OCI-LY3 (cell line): ENCODE results near the gene HBE1.
"Not testable (repeated sequence)": the region's sequence is repeated elsewhere in the genome, so short reads cannot be mapped to it uniquely, and the experiment has no call there.

Source experiments
- H2AFZ ChIP-seq: fragments of 200-600, 300-600 bp; shearing (Covaris generic); 2 replicates; pipeline ENCODE4 v1.6.0; 2014; ENCODE audit warnings: antibody characterized with exemption, low read depth, low read length
- H3K27ac ChIP-seq: fragments of 200-600, 300-600 bp; sonication (generic); 2 replicates; pipeline ENCODE4 v1.5.1; 2014; ENCODE audit warnings: mild to moderate bottlenecking, low read length, moderate library complexity, mixed read lengths
- H3K27me3 ChIP-seq: fragments of 200-600, 300-600 bp; sonication (generic); 2 replicates; pipeline ENCODE4 v1.6.1; 2014; ENCODE audit warnings: low read depth, low read length, mixed read lengths
- H3K36me3 ChIP-seq: fragments of 200-600, 300-600 bp; sonication (generic); replicated peaks from 2 replicates; pipeline ENCODE3; 2014; ENCODE audit warnings: low read depth, low read length, mixed read lengths
- H3K4me1 ChIP-seq: fragments of 300-600, 200-600 bp; sonication (generic); 2 replicates; pipeline ENCODE4 v1.6.1; 2014; ENCODE audit warnings: low read length, mixed read lengths
- H3K4me2 ChIP-seq: fragments of 200-600, 300-600 bp; sonication (generic); 2 replicates; pipeline ENCODE4 v1.6.1; 2014; ENCODE audit warnings: low read length, mixed read lengths
- H3K4me3 ChIP-seq: fragments of 300-600, 200-600 bp; sonication (generic); 2 replicates; pipeline ENCODE4 v1.5.1; 2014; ENCODE audit warnings: antibody characterized with exemption, mild to moderate bottlenecking, low read length, moderate library complexity
- H3K79me2 ChIP-seq: fragments of 300-600, 200-600 bp; shearing (Covaris generic); 2 replicates; pipeline ENCODE4 v1.6.1; 2014; ENCODE audit warnings: mild to moderate bottlenecking, low read length, mixed read lengths
- H3K9ac ChIP-seq: fragments of 300-600, 200-600 bp; shearing (Covaris generic); 2 replicates; pipeline ENCODE4 v1.6.0; 2014; ENCODE audit warnings: mild to moderate bottlenecking, low read length, moderate library complexity
- H3K9me3 ChIP-seq: fragments of 200-600, 300-600 bp; shearing (Covaris generic); 2 replicates; pipeline ENCODE4 v1.6.1; 2014; ENCODE audit warnings: low read length, mixed read lengths; ENCODE audit not compliant: insufficient read depth
- H4K20me1 ChIP-seq: fragments of 200-600, 300-600 bp; sonication (generic); 2 replicates; pipeline ENCODE4 v1.6.1; 2016; ENCODE audit warnings: low read length, mixed read lengths; ENCODE audit not compliant: insufficient read depth
- CTCF ChIP-seq: fragments of 200-600, 300-600 bp; sonication (generic); IDR thresholded peaks from 2 replicates; pipeline ENCODE4 v1.5.1; 2014; ENCODE audit warnings: antibody characterized with exemption, low read length, low read depth
- EZH2phosphoT487 ChIP-seq: fragments of 200-600 bp; shearing (Covaris generic); IDR thresholded peaks from 2 replicates; pipeline ENCODE4 v1.6.1; 2018; ENCODE audit warnings: antibody characterized with exemption, mixed run types, low read depth

Gene HBE1

GRCh38 chr11:5258543-5259262, 11.0 kb downstream of the HBE1 start:
- Histone ChIP-seq H3K9ac (no peak overlapping the region), H3K4me2 (no peak overlapping the region), H3K4me3 (no peak overlapping the region), H3K27ac (no peak overlapping the region), H3K4me1 (no peaks in the 10 kb centered on the region), H3K36me3 (no peaks in the 10 kb centered on the region), H2AFZ (no peak overlapping the region), H3K9me3 (peaks cover 3% of the 10 kb centered on the region; the same call in 1 of the 2 replicates), H3K79me2 (no peaks in the 10 kb centered on the region), H4K20me1 (no peaks in the 10 kb centered on the region), H3K27me3 (no peaks in the 10 kb centered on the region)
- no peak for TF ChIP-seq CTCF
- no peak for TF ChIP-seq EZH2phosphoT487

GRCh38 chr11:5257296-5257695, 12.4 kb downstream of the HBE1 start:
- no peak overlapping the region for H3K9ac ChIP-seq
- no peaks in the 10 kb centered on the region for H3K36me3 ChIP-seq
- TF ChIP-seq CTCF (no peak), EZH2phosphoT487 (no peak)
- H2AFZ ChIP-seq = no peak overlapping the region
- no peaks in the 10 kb centered on the region for H3K4me1 ChIP-seq
- H3K4me3 ChIP-seq = no peak overlapping the region
- H3K4me2 ChIP-seq = no peak overlapping the region
- H4K20me1 ChIP-seq = no peaks in the 10 kb centered on the region
- H3K79me2 ChIP-seq = no peaks in the 10 kb centered on the region
- peaks cover 3% of the 10 kb centered on the region; the same call in 1 of the 2 replicates for H3K9me3 ChIP-seq
- no peak overlapping the region for H3K27ac ChIP-seq
- H3K27me3 ChIP-seq = peaks cover 6% of the 10 kb centered on the region

GRCh38 chr11:5254646-5255413, 14.9 kb downstream of the HBE1 start, which contains the start of gene HBG2:
HBG2 (minus strand) TSS chr11:5254781; CDS start chr11:5254728, 53 bp downstream.
- H3K9ac ChIP-seq, H3K36me3 ChIP-seq, H2AFZ ChIP-seq, H4K20me1 ChIP-seq, H3K27ac ChIP-seq, H3K4me3 ChIP-seq, H3K9me3 ChIP-seq, H3K79me2 ChIP-seq, H3K4me1 ChIP-seq, H3K4me2 ChIP-seq: not testable (repeated sequence)
- peaks cover 12% of the 10 kb centered on the region for H3K27me3 ChIP-seq

- peaks cover 12% of the 10 kb centered on the region for H3K27me3 ChIP-seq
- H2AFZ ChIP-seq, H3K4me3 ChIP-seq, H3K4me2 ChIP-seq, H3K36me3 ChIP-seq, H3K79me2 ChIP-seq, H3K9ac ChIP-seq, H3K9me3 ChIP-seq, H3K4me1 ChIP-seq, H3K27ac ChIP-seq, H4K20me1 ChIP-seq: not testable (repeated sequence)
These were observed 15.7 kb downstream of the HBE1 start for GRCh38 chr11:5254023-5254422.

GRCh38 chr11:5253440-5253839, 16.3 kb downstream of the HBE1 start:
- H3K36me3 ChIP-seq, H3K9ac ChIP-seq, H2AFZ ChIP-seq: not testable (repeated sequence)

More at GRCh38 chr11:5253440-5253839, 16.3 kb downstream of the HBE1 start:
- not testable (repeated sequence) for H3K4me1 ChIP-seq, H3K4me2 ChIP-seq, H3K9me3 ChIP-seq, H3K4me3 ChIP-seq, H3K27ac ChIP-seq, H4K20me1 ChIP-seq, H3K79me2 ChIP-seq
- peaks cover 12% of the 10 kb centered on the region for H3K27me3 ChIP-seq
